ENCODE results near the gene ATP8A1.
"Not testable (repeated sequence)": the region's sequence is repeated elsewhere in the genome, so short reads cannot be mapped to it uniquely, and the experiment has no call there.

ATP8A1 gene

GRCh38 chr4:42652529-42653231 lies 4.2 kb downstream of the ATP8A1 start:
- DNase-seq (ENCODE audit: low read depth in 2 of 2, low spot score in 1 of 2), result not testable (repeated sequence)

- DNase-seq (ENCODE audit: low read depth in 2 of 2, low spot score in 1 of 2), result no peak
Observed at GRCh38 chr4:42649870-42650269, 7.0 kb downstream of the ATP8A1 start.

GRCh38 chr4:42646999-42647541 lies 9.8 kb downstream of the ATP8A1 start:
- no peak for DNase-seq (ENCODE audit: low read depth in 2 of 2, low spot score in 1 of 2)

GRCh38 chr4:42646013-42646784 lies 10.7 kb downstream of the ATP8A1 start:
- DNase-seq (ENCODE audit: low read depth in 2 of 2, low spot score in 1 of 2), result no peak

- DNase-seq (ENCODE audit: low read depth in 2 of 2, low spot score in 1 of 2), result no peak
Observed at GRCh38 chr4:42644897-42645296, 12.0 kb downstream of the ATP8A1 start.

- no peak for DNase-seq (ENCODE audit: low read depth in 2 of 2, low spot score in 1 of 2)
Observed at GRCh38 chr4:42643685-42644084, 13.2 kb downstream of the ATP8A1 start.

- DNase-seq (ENCODE audit: low read depth in 2 of 2, low spot score in 1 of 2), result no peak
Observed at GRCh38 chr4:42642845-42643615, 13.9 kb downstream of the ATP8A1 start.

- no peak for DNase-seq (ENCODE audit: low read depth in 2 of 2, low spot score in 1 of 2)
Observed at GRCh38 chr4:42642101-42642797, 14.7 kb downstream of the ATP8A1 start.

GRCh38 chr4:42641656-42642055 lies 15.2 kb downstream of the ATP8A1 start:
- DNase-seq (ENCODE audit: low read depth in 2 of 2, low spot score in 1 of 2), result no peak

GRCh38 chr4:42641161-42641560 lies 15.7 kb downstream of the ATP8A1 start:
- no peak for DNase-seq (ENCODE audit: low read depth in 2 of 2, low spot score in 1 of 2)

- no peak for DNase-seq (ENCODE audit: low read depth in 2 of 2, low spot score in 1 of 2)
Observed at GRCh38 chr4:42640613-42641012, 16.3 kb downstream of the ATP8A1 start.

GRCh38 chr4:42638993-42639392 lies 17.9 kb downstream of the ATP8A1 start:
- DNase-seq (ENCODE audit: low read depth in 2 of 2, low spot score in 1 of 2), result no peak

GRCh38 chr4:42638321-42638720 lies 18.6 kb downstream of the ATP8A1 start:
- DNase-seq (ENCODE audit: low read depth in 2 of 2, low spot score in 1 of 2), result no peak

- no peak for DNase-seq (ENCODE audit: low read depth in 2 of 2, low spot score in 1 of 2)
Observed at GRCh38 chr4:42637867-42638266, 19.0 kb downstream of the ATP8A1 start.

- no peak for DNase-seq (ENCODE audit: low read depth in 2 of 2, low spot score in 1 of 2)
Observed at GRCh38 chr4:42637104-42637503, 19.8 kb downstream of the ATP8A1 start.

GRCh38 chr4:42636645-42636949 lies 20.3 kb downstream of the ATP8A1 start:
- DNase-seq (ENCODE audit: low read depth in 2 of 2, low spot score in 1 of 2), result no peak

- DNase-seq (ENCODE audit: low read depth in 2 of 2, low spot score in 1 of 2), result no peak
Observed at GRCh38 chr4:42633605-42634388, 23.1 kb downstream of the ATP8A1 start.

- no peak for DNase-seq (ENCODE audit: low read depth in 2 of 2, low spot score in 1 of 2)
Observed at GRCh38 chr4:42632653-42633382, 24.1 kb downstream of the ATP8A1 start.

GRCh38 chr4:42630908-42631307 lies 26.0 kb downstream of the ATP8A1 start:
- no peak for DNase-seq (ENCODE audit: low read depth in 2 of 2, low spot score in 1 of 2)

- no peak for DNase-seq (ENCODE audit: low read depth in 2 of 2, low spot score in 1 of 2)
Observed at GRCh38 chr4:42628740-42629139, 28.2 kb downstream of the ATP8A1 start.
